ENCODE data around the gene MAP1B.
A peak's percentile ranks its signal among the peaks of the same experiment; 100 is the strongest.

MAP1B gene

DNA sequence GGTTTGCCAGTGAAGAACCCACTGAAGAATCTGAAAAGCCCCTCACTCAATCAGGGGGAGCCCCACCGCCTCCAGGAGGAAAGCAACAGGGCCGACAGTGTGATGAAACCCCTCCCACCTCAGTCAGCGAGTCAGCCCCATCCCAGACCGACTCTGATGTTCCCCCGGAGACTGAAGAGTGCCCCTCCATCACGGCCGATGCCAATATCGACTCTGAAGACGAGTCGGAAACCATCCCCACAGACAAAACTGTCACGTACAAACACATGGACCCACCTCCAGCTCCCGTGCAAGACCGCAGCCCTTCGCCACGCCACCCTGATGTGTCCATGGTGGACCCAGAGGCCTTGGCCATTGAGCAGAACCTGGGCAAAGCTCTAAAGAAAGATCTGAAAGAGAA is 92.4 kb downstream of the MAP1B start:
- no peak for DNase-seq

DNA sequence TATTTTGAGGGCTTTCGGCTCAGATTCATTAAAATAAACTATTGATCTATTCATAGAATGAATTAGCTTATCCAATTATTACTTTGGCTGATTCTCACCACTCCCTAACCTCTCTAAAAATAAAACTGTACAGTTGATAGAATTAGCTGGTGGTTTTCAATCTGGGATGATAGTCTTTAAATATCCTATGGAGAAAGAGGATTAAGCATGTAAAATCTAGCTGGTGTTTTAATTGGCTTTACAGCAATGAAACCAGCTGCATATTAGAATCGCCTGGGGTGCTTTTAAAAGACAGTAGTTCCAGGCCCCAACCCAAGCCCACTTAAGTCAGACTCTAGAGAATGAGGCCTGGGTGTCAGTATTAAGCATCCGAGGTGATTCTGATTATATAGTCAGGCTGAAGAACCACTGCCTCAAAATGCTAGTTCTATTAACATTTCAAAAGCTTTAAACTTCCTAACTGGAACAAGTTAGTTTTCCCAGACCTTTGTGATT is 95.1 kb downstream of the MAP1B start:
- no peak for DNase-seq

DNA sequence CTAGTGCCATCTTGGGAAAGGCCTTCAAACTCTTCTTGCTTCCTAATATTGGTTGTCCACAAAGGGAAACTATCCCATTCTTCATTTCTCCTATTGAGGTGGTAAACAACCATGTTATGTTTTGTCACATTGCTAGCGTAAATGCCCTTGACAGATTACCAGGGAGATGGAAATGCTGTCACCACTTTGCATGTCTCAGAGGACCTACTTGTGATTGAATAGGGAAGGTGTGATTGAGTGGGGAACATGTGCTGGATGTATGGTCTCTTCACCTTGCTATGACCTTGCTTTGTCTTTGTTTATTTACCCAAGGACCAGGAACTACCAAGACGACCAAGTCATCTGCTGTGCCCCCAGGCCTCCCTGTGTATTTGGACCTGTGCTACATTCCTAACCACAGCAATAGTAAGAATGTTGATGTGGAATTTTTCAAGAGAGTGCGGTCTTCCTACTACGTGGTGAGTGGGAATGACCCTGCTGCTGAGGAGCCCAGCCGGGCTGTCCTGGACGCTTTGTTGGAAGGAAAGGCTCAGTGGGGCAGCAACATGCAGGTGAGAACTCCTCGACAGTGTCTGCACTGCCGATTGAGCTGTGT is 96.1 kb downstream of the MAP1B start:
- no peak for DNase-seq

DNA sequence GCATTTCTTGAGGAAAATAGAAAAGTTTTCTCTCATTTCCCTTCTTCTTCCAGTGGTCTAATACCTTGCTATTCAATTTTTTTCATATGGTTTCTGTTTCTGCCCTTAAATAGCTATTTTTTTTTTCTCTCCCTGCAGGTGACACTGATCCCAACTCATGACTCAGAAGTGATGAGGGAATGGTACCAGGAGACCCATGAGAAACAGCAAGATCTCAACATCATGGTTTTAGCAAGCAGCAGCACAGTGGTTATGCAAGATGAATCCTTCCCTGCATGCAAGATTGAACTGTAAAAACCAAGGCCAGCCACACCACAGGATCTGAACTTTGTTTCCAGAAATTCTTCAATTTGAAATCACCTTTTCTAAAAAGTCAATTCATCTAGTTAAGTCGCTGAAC is 97.7 kb downstream of the MAP1B start:
- DNase-seq, result no peak

DNA sequence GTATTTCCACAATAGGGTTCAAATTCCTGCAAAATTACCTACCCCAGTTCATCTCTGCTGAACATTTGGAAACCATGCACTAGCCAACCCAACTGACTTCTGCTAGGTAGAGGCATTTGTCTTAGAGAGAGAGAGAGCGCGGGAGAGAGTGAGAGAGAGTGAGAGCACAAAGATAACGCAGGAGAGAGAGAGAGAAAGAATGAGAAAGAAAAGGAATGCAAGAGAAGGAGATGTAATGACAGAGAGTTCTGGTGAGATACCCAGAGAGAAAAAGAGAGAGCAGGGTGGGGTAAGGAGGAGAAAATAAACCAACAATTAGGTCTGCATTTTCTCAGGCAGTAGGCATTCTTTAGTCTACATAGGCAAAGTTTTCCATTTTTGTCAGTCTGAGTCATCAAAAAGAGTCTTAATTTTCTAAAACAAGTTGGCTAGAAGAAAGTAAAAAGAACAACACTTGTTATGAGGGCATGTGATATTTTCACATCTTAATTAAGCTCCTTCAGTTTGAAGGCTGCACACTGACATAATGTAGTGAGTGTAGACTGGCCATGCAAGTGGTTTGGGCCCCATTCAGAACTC is 98.2 kb downstream of the MAP1B start:
- DNase-seq, result no peak

DNA sequence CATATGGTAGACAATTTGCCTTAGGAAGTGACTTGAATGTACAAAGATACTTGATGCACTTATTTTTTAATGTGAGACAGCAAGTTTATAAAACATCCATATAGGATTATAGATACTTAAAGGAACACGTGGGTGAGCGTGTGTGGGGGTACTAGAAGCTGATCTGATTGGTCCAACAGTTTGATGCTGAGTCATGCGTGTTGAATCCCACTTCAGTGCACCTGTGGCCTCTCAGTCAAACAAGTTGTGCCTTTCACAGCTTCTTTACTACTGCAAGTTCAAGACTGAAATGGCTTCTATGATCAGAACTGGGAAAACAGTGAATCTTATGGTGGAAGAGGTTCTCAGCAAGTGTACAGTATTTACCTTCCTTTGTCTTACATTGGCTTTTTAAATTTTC is 98.9 kb downstream of the MAP1B start:
- no peak for DNase-seq

DNA sequence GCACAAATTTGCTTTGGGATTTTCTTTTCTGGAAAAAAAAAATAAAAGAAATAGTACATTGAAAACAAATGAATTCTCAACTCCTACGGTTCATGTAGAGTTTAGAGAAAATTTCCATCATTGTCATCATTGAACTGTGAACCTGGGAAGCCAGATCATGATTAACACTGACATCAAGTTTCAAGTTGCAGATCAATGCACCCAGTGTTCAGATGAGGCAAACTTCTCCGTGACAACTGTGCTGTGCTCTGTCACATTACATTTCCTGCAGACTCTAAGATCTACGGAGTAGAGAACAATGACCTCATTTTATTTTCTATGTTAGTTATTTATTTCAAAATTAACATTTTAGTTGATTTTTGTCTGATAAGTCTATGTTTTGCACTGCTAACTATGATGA is 99.7 kb downstream of the MAP1B start:
- DNase-seq, result no peak

DNA sequence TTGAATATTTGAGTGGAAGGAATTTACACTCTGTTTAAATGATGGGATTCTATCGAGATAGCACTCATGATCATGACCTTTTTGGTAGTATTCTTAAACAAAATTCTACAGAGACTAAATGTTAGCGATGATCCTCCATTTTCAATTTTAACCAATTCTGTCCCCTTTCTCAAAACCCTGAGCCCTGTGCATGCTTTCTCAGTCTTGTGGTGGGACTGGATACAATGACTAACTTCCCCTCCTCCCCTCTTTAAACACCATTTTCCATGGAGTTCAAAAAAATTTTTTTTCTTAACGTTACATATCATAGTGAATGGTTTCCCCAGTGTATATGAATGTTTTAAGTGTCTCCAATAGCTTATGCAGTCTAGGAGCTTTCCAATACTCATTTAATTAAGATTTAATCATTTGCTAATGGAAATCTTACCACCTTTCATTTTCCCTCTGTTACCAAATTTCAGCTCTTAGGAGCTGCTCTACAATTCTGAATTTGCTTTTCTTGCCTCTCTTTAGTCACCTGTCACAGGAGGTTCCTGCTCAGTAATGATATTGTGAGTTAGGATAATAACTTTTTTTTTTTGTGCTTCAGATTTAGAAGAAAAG is 101.2 kb downstream of the MAP1B start:
- no peak for DNase-seq

DNA sequence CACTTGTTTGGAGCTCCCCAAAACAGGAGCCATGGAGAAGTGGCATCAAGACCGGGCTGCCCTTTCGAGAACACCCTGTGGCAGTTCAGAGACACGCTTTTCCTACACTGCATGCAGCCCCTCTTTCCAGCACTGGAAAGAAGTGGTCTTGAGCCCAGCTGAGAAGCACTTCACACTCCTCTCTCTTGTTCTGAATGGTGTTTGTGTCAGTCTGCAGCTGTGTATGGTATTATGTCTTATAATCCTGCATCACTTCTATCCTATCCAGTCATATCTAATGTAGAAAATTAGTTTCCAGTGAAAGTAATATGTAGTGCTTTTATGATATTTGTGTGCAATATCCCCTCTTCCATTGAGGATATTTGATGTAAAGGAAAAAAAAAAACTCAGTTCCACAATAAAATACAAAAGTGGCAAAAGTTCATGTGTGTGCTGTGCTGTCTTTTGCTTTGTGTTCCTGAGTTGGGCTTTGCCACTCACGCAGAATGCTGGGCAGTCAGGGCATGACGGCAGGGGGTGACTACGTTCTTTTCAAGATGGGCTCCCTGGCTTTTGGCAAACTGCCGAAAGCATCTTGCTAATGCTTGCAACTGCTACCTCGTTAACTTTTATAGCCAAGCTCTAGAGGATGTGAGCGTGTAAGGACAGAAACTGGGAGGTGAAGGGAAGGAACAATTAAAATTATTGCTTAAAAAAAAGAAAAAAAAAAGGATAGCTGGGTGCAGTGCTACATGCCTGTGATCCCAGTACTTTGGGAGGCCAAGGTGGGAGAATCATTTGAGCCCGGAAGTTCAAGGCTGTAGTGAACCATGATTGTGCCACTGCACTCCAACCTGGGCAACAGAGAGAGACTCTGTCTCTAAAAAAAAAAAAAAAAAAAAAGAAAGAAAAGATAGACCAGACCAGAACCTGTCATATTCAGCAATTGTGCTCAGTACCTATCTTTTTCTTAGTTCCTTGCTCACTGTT is 102.2 kb downstream of the MAP1B start:
- DNase-seq, result peak; percentile 79

DNA sequence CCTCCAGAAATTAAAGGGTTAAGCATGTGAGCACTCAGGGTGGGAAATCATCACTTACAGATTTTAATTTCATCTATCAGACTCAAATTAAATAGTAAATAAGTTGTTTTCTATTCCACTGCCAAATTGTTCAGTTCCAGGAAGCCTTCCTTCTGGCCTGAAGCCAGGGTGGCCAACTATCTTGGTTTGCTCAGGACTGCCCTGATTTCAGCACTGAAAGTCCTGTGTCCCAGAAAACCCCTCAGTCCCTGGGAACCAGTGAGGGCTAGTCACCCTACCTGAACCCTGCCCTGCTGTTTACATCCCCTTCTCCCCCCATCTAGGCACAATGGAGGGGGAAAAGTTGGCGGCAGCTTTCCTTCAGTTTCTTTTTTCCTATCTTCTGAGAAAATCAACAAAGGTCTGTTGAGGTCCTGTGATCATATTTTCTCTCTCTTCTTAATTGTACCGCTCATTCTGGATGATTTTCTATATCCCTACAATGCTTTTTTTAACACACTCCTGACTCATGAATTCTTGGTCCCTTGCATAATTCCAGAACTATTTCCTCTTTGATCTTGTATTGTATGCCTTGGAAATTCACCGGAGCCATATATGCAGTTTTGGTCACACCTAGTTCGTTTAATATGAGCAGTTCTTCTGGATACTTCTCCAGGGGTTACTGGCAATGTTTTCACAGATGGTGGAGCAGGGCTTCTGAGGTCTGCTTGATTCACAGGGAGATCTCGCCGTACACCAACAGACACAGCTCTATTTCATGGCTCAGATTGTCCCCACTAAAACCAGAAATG is 103.8 kb downstream of the MAP1B start:
- DNase-seq, result no peak

DNA sequence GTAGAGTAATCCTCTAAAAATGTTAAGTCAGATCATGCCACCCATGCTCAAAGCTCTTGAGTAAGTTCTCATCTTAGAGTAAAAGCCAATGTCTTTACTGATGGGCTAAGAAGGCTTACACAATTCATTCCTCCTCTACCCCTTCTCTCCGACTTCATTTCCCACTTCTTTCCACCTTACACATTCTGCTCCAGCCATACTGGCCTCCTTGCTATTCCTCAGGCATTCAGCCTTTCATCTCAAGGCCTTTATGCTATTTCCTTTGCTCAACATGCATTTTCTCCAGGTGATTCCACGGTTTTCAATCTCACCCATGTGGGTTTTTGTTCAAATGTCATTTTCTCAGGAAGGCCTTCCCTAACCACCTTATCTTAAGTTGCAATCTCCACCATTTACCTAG is 104.9 kb downstream of the MAP1B start:
- no peak for DNase-seq

DNA sequence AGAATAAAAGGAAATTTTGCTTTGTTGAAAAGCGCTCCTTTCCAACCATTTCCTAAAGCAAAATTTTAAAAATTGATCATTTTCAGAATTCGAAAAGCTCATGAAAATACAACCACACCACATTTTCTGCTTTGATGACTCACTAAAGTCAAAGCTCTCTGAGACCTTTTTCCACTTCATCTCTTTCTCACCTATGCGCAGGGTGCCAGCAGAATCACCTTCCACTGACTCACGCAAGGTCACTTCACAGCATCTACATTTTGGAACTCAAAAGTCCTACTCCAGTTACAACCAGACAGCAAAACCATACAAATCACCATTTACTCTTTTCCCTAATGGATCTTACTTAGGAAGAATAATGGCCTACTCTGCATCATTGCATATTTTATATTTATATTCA is 106.2 kb downstream of the MAP1B start:
- no peak for DNase-seq

DNA sequence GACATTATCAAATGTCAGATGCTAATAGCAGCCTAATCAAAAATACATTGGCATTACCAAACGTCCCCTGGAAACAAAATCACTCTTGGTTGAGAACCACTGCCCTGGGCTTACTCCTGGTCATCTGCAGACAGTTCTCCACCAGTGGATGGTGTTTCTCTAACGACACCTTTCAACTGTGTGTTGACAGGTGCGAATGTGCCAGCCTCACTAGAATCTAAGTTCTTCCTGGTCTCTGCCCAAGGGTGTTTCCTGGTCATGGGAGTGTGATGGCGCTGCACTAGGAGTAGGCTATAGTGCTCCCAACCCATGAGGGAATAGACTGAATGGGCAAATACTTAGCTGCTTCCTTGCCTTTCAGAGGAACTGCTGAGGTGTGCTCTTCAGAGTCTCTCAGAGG is 106.9 kb downstream of the MAP1B start:
- DNase-seq, result no peak

DNA sequence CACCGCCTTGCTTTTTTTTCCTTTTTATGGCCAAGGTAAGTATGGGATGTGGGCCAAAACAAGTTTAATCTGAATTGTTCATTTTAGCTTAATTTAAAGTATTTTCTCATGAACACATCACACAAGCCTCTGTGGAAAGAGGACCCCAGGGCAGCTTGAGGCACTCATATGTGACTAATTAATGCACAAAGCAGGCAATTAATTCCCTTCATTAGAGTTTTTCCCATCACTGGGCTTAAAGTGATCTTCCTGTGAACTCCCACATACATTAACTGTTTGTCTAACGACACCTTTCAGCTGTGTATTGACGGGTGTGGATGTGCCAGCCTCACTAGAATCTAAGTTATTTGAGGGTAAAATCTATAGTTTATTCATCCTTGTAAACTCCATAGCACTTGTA is 109.5 kb downstream of the MAP1B start:
- no peak for DNase-seq

DNA sequence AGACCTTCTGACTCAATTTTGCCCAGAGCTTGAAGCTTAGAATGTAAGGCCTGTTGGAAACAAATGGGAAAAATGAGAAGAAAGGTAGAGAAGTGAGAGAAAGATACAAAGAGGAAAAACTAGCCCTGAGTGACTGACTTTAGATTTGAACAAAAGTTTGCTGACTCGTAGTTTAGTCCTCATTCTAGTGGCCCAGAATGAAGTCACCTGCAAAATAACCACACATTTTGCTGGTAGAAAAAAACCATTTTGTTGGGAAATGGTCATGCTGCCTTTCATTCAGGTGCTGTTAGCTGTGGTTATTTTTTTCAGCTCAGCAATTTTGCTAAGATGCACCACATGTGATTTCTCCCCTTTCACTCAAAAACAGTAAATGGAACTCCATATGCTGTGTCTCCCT is 113.8 kb downstream of the MAP1B start:
- no peak for DNase-seq

DNA sequence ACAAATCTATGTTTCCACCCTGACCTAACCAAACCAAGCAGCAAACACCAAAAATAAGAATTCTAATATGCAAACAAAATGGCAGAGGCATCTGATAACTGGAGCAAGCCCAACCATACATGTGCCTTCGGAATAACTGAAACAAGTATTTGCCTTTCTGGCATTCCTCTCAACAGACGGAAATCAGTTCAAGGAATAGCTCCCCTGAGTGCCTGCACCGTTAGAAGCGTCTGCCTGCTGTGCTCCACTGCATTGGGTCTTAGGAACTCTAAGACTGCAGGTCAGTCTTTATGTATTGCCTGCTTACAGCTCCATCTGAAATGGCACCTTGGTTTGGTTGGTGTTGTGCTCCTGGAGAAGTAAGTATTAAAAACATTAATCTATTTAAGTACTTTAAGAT is 114.3 kb downstream of the MAP1B start:
- no peak for DNase-seq

DNA sequence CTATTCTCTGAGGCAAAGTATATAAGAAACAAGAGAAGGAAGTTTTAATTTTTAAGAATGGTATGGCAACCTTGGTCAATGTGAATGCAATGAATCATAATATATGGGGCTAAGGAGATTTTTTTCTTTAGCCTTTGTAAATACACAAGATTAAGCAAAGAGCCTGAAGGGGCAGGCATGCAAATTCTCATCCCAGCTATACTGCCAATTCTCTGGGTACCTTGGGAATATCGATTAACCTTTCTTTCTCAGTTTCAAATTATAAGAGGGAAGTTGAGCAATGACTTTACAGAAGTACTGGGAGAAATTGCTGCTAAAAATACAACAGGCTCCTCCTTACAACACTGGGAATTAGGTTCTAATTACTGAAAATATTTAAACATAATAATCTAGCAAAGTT is 115.2 kb downstream of the MAP1B start:
- no peak for DNase-seq

DNA sequence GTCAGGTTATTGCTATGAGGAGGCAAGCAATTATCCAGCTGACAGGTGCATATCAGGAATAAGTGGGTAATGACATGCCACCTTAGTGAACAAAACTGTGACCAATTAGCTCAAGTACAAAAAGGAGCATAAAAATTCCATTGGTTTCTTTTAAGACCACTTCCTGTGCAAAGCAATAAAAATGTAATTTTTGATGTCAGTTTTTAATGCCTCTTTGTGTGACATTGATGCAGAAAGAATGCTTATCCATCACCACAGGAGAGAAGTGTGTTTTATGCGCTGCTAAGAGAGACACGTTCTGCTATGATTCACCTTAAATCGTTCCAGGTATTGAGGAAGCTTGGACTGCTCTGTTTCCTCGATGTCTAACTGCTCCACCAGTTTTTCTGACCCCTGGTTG is 116.1 kb downstream of the MAP1B start:
- DNase-seq, result no peak

DNA sequence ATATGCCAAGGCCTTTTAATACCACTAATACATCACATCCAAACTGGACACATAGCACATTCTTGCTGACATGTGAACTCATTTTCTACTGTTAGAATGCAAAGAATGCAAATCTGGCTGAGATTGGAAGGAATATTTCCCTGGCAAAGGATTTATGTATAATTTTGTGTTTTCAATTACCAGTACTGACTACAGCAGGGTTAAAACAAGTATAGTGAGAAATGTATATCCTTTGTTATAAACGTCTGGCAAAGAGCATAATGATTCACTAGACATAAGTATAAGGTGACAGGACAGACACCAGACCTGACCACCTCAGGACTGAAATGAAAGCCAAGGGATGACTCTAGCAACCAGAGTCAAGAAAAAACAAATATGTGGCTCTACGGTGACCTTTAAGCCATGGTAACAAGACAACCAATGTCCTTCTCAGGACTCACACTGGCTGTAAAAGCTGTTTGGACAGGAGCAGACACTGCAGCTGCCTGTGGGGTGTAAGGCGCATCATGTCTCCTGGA is 117.7 kb downstream of the MAP1B start:
- DNase-seq, result no peak

DNA sequence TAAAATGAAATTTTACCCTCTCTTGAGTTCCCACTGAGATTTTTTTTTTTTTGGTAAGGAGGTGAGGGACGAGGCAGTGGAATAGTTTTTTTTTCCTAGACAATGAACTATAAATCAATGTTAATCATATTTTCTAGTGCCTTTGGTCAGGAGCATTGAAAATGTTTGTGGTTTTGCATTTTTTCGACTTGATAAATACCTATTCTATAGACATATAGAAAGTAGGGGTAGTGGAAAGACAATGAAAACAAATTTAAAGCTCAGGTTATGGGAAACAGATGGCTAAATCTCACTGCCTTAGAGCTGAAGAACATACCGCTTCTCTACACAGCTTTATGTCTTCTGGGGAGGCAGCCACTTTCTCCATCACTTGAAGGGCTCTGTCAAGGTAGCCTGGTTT is 118.5 kb downstream of the MAP1B start:
- DNase-seq, result no peak

DNA sequence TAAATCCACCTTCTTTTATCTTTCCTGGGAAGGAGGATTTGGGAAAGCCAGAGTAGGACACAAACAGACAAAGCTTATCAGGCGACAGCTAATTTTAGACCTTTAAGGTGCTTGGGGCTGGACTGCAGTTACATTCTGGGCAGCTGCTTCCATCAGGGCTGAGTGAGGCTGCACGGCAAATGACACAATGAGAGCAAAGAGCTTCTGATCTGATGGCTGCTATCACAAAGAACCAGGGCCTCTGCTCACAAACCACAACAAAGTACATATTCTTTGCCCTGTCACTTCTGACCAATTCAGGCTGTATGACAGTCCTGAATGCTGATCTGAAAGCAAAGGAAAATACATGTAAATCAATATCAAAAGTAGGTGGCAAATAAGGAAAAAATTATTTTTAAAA is 119.7 kb downstream of the MAP1B start:
- no peak for DNase-seq

DNA sequence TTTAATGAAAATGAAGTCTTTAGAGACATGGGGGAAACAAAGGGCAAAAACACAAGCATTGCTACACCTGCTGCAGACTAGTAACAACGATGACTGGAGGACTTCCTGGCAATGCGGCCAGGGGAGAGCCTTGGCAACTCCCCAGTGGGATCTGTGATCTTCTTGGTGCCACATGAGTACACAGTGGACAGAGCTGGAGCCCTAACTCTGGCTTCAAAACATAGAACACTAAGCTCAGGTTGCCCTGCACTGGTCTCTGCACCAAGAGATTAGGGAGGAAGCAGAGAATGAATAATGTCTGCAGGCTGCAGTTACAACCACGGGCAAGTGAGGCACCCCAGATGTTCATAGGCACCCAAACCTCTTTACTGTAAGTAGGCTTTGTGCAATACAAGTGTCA is 121.7 kb downstream of the MAP1B start:
- DNase-seq, result no peak
